Activated CD8-positive, alpha-beta T cell treated with anti-CD3 and anti-CD28 coated beads for 36 hours (primary cell): ENCODE data around the gene ANKRD27. TPM values are rescaled to one million over a fixed set of nuclear protein-coding genes. Genes with fewer than 3 reads are reported as not detected.
"Not testable (repeated sequence)": the region's sequence is repeated elsewhere in the genome, so short reads cannot be mapped to it uniquely, and the experiment has no call there.

Source experiments
- ATAC-seq: fragments of 200-7000 bp; cut with Tn5 transposase; one replicate; pipeline ENCODE4 v1.10.0; 2021; ENCODE audit warnings: mild to moderate bottlenecking, moderate library complexity
- CTCF ChIA-PET: fragments of 350-600 bp; sonication (Branson Sonifier 250); formaldehyde crosslinking; loops from one replicate; lab custom pipeline; 2021; ENCODE audit warnings: antibody characterized with exemption; lab: Charles Lee
- POLR2A ChIA-PET: fragments of 350-600 bp; sonication (Branson Sonifier 250); formaldehyde crosslinking; loops from one replicate; lab custom pipeline; 2021; ENCODE audit warnings: antibody characterized with exemption; lab: Charles Lee
- DNase-seq: peaks from one replicate; pipeline ENCODE4 v3.0.0-alpha.2; 2020
- H3K27ac Mint-ChIP-seq: one replicate; pipeline ENCODE4 v1.8.0; 2021; ENCODE audit warnings: mild to moderate bottlenecking, mixed read lengths
- H3K27me3 Mint-ChIP-seq: one replicate; pipeline ENCODE4 v1.8.0; 2021; ENCODE audit warnings: mixed read lengths
- H3K36me3 Mint-ChIP-seq: one replicate; pipeline ENCODE4 v1.8.0; 2021; ENCODE audit warnings: low read depth, mixed read lengths
- H3K4me1 Mint-ChIP-seq: one replicate; pipeline ENCODE4 v1.8.0; 2021; ENCODE audit warnings: low read depth, mixed read lengths
- H3K4me3 Mint-ChIP-seq: one replicate; pipeline ENCODE4 v1.8.0; 2021; ENCODE audit warnings: mild to moderate bottlenecking, moderate library complexity, mixed read lengths
- H3K9me3 Mint-ChIP-seq: one replicate; pipeline ENCODE4 v1.8.0; 2021; ENCODE audit warnings: mixed read lengths
- intact Hi-C: fragments of 100-400 bp; cut with micrococcal nuclease; formaldehyde crosslinking; loops from one replicate; pipeline ENCODE4 v1.10.0; 2022
- total RNA-seq, 2 experiments: library from RNA; stranded (reverse); gene quantifications; one replicate each; pipeline ENCODE4 v1.2.3, GENCODE V29; 2021
- TF ChIP-seq, protein P1 (sequence below): fragments of 200-600 bp; IDR thresholded peaks from one replicate; pipeline ENCODE4 v1.8.0; 2022; ENCODE audit warnings: antibody characterized with exemption, mild to moderate bottlenecking

The ANKRD27 gene
- total RNA-seq, 2 experiments from 2014 or later = 34.2 to 41.0 TPM

DNA sequence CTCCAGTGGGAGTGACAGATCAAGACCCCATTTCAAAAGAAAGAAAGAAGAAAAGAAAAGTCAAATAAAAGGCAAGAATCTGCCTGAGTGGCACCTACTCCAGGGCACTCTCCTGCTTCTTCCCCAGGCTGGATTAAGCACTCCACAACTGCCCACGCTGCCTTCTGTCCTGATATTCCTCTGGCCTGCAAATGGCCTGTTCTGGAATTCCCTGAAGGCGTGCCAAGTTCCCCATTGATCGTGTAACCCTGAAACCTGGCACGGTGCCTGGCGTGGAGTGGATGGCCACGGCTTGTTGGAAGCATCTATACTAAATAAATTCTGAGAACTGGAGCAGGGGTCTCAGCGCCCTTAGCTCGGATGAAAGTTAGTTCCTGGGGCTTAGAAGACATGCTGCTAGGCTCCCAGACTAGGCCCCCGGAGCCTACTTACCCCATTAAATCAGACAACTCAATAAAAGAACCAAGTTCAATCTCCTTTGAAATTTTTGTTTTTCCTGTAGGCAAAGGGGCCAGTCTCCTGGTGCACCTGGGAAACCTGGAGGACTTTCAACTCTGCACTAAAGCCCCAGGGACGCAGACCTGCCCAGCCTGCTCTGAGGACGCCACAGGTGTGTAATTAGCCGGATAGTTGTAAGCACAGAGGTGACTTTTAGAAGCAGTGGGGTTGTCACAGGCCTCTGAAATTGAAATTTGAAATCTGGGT lies 21.9 kb downstream of the ANKRD27 start:
- H3K9me3 Mint-ChIP-seq = no peaks in the 10 kb centered on the region
- H3K4me1 Mint-ChIP-seq = no peaks in the 10 kb centered on the region
- intact Hi-C loops = no loop called here
- ChIA-PET CTCF (no interaction called here), POLR2A (no interaction called here)
- TF ChIP-seq, protein P1, sequence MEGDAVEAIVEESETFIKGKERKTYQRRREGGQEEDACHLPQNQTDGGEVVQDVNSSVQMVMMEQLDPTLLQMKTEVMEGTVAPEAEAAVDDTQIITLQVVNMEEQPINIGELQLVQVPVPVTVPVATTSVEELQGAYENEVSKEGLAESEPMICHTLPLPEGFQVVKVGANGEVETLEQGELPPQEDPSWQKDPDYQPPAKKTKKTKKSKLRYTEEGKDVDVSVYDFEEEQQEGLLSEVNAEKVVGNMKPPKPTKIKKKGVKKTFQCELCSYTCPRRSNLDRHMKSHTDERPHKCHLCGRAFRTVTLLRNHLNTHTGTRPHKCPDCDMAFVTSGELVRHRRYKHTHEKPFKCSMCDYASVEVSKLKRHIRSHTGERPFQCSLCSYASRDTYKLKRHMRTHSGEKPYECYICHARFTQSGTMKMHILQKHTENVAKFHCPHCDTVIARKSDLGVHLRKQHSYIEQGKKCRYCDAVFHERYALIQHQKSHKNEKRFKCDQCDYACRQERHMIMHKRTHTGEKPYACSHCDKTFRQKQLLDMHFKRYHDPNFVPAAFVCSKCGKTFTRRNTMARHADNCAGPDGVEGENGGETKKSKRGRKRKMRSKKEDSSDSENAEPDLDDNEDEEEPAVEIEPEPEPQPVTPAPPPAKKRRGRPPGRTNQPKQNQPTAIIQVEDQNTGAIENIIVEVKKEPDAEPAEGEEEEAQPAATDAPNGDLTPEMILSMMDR = no peak
- no peak overlapping the region for H3K4me3 Mint-ChIP-seq
- DNase-seq (no peak), ATAC-seq (no peak)
- no peak overlapping the region for H3K27ac Mint-ChIP-seq
- H3K36me3 Mint-ChIP-seq = peaks cover 13% of the 10 kb centered on the region
- no peaks in the 10 kb centered on the region for H3K27me3 Mint-ChIP-seq

- CTCF ChIA-PET, DNase-seq, POLR2A ChIA-PET, H3K27me3 Mint-ChIP-seq, ATAC-seq, H3K4me1 Mint-ChIP-seq, H3K9me3 Mint-ChIP-seq, H3K27ac Mint-ChIP-seq, intact Hi-C loops, H3K4me3 Mint-ChIP-seq: not testable (repeated sequence)
- H3K36me3 Mint-ChIP-seq = peaks cover 20% of the 10 kb centered on the region
These were observed 22.6 kb downstream of the ANKRD27 start for GRCh38 chr19:32652331-32652730.

DNA sequence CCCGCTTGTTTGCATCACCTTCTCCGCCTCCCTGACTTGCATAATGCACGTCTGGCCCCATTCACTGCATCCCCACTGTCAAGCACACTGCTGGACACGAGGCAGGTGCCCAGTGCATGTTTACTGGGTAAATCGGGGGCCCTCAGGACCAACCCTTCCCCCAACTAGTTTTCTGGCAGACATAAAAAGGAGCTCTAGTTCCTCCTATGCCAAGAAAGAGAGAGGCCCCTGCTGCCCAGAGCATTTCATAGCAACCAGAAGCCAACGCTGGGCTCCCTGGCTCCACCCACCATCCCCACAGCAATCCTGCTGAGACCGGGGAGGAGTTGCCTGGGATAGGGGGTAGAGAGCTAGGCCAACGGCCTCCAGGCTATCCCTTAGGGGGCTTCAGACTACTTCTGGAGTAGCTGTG lies 23.2 kb downstream of the ANKRD27 start:
- H3K36me3 Mint-ChIP-seq = peaks cover 24% of the 10 kb centered on the region
- H3K4me1 Mint-ChIP-seq = peaks cover 10% of the 10 kb centered on the region
- no peak for ATAC-seq
- intact Hi-C loops = no loop called here
- no peaks in the 10 kb centered on the region for H3K9me3 Mint-ChIP-seq
- no peaks in the 10 kb centered on the region for H3K27me3 Mint-ChIP-seq
- TF ChIP-seq, protein P1 = no peak
- H3K4me3 Mint-ChIP-seq = no peak overlapping the region
- no peak overlapping the region for H3K27ac Mint-ChIP-seq
- ChIA-PET CTCF (no interaction called here), POLR2A (no interaction called here)
- no peak for DNase-seq

- Mint-ChIP-seq H3K36me3 (peaks cover 28% of the 10 kb centered on the region), H3K4me3 (no peak overlapping the region), H3K9me3 (no peaks in the 10 kb centered on the region), H3K4me1 (peaks cover 17% of the 10 kb centered on the region), H3K27me3 (no peaks in the 10 kb centered on the region), H3K27ac (no peak overlapping the region)
- TF ChIP-seq, protein P1 = no peak
- DNase-seq = no peak
- ATAC-seq = no peak
- intact Hi-C loops = no loop called here
- POLR2A ChIA-PET = no interaction called here
- CTCF ChIA-PET = no interaction called here
These were observed 24.3 kb downstream of the ANKRD27 start for GRCh38 chr19:32650671-32651070.

DNA sequence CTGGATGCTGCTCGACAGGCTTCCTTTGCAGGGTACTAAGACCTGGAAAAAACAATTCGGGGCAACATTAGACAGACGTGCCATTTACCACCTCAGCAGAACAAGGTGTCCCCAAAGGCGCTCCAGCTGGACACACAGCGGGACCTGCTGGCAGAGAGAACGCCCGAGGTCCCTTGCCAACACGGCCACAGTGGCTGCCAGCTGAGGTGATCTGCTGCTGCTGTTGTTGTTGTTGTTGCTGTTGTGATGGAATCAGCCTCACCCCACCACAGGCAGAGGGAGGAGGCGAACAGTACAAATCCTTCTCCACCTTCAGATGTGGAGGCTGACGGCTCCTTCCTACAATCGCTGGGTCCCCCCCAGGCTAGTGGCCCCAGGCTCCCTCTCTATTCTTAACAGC lies 25.2 kb downstream of the ANKRD27 start:
- TF ChIP-seq, protein P1 = no peak
- H3K27ac Mint-ChIP-seq = no peak overlapping the region
- CTCF ChIA-PET = no interaction called here
- DNase-seq (no peak), ATAC-seq (no peak)
- intact Hi-C loops = no loop called here
- H3K9me3 Mint-ChIP-seq = no peaks in the 10 kb centered on the region
- no peaks in the 10 kb centered on the region for H3K27me3 Mint-ChIP-seq
- peaks cover 28% of the 10 kb centered on the region for H3K36me3 Mint-ChIP-seq
- H3K4me3 Mint-ChIP-seq = no peak overlapping the region
- POLR2A ChIA-PET = no interaction called here
- peaks cover 17% of the 10 kb centered on the region for H3K4me1 Mint-ChIP-seq
